Measurements from ENCODE around the gene STXBP4. TPM values are rescaled to one million over a fixed set of nuclear protein-coding genes. Genes with fewer than 3 reads are reported as not detected.

The STXBP4 gene
- total and polyA plus RNA-seq, 2 experiments from 2014 or later: 14.9 to 26.4 TPM

- H3K9me3 ChIP-seq (ENCODE audit: low read depth): no peaks in the 10 kb centered on the region
- H3K27me3 ChIP-seq: no peaks in the 10 kb centered on the region
- TF ChIP-seq CTCF (IDR thresholded peaks at IDR 0.05; ENCODE audit: low read depth, low read length): no peak
- no peak for DNase-seq (ENCODE audit: low read depth in 1 of 2, low spot score in 1 of 2)
- peaks cover 3% of the 10 kb centered on the region for H3K36me3 ChIP-seq
- H3K27ac ChIP-seq: no peak overlapping the region
- no peaks in the 10 kb centered on the region for H3K4me1 ChIP-seq (ENCODE audit: low read depth)
- H3K4me3 ChIP-seq: no peak overlapping the region
These were observed 21.6 kb downstream of the STXBP4 start for GRCh38 chr17:54990118-54990517.

GRCh38 chr17:54991567-54991966 is 23.0 kb downstream of the STXBP4 start:
- Histone ChIP-seq H3K4me1 (ENCODE audit: low read depth) (no peaks in the 10 kb centered on the region), H3K9me3 (ENCODE audit: low read depth) (no peaks in the 10 kb centered on the region), H3K27ac (no peak overlapping the region), H3K4me3 (no peak overlapping the region), H3K36me3 (peaks cover 3% of the 10 kb centered on the region), H3K27me3 (no peaks in the 10 kb centered on the region)
- DNase-seq (ENCODE audit: low read depth in 1 of 2, low spot score in 1 of 2): no peak
- TF ChIP-seq CTCF (IDR thresholded peaks at IDR 0.05; ENCODE audit: low read depth, low read length): no peak

- peaks cover 6% of the 10 kb centered on the region for H3K36me3 ChIP-seq
- DNase-seq (ENCODE audit: low read depth in 1 of 2, low spot score in 1 of 2): peak; percentile 63 to 69
- TF ChIP-seq CTCF (IDR thresholded peaks at IDR 0.05; ENCODE audit: low read depth, low read length): peak; percentile 57
- no peaks in the 10 kb centered on the region for H3K4me1 ChIP-seq (ENCODE audit: low read depth)
- no peaks in the 10 kb centered on the region for H3K9me3 ChIP-seq (ENCODE audit: low read depth)
- no peak overlapping the region for H3K4me3 ChIP-seq
- H3K27me3 ChIP-seq: no peaks in the 10 kb centered on the region
- no peak overlapping the region for H3K27ac ChIP-seq
These were observed 24.5 kb downstream of the STXBP4 start for GRCh38 chr17:54992797-54993639.

- Histone ChIP-seq H3K27me3 (no peaks in the 10 kb centered on the region), H3K9me3 (ENCODE audit: low read depth) (no peaks in the 10 kb centered on the region), H3K4me1 (ENCODE audit: low read depth) (no peaks in the 10 kb centered on the region), H3K27ac (no peak overlapping the region), H3K36me3 (peaks cover 14% of the 10 kb centered on the region), H3K4me3 (no peak overlapping the region)
- TF ChIP-seq CTCF (IDR thresholded peaks at IDR 0.05; ENCODE audit: low read depth, low read length): no peak
- no peak for DNase-seq (ENCODE audit: low read depth in 1 of 2, low spot score in 1 of 2)
These were observed 27.9 kb downstream of the STXBP4 start for GRCh38 chr17:54996441-54996840.

- no peak for DNase-seq (ENCODE audit: low read depth in 1 of 2, low spot score in 1 of 2)
- H3K36me3 ChIP-seq: peaks cover 11% of the 10 kb centered on the region
- no peak overlapping the region for H3K4me3 ChIP-seq
- H3K9me3 ChIP-seq (ENCODE audit: low read depth): no peaks in the 10 kb centered on the region
- H3K4me1 ChIP-seq (ENCODE audit: low read depth): no peaks in the 10 kb centered on the region
- no peak overlapping the region for H3K27ac ChIP-seq
- H3K27me3 ChIP-seq: no peaks in the 10 kb centered on the region
- no peak for TF ChIP-seq CTCF (IDR thresholded peaks at IDR 0.05; ENCODE audit: low read depth, low read length)
These were observed 33.9 kb downstream of the STXBP4 start for GRCh38 chr17:55002458-55002857.

Measured in cardiac muscle cell (in vitro differentiated cells and primary cell).